Measurements from ENCODE around the gene ANO2.

ANO2 gene

DNA sequence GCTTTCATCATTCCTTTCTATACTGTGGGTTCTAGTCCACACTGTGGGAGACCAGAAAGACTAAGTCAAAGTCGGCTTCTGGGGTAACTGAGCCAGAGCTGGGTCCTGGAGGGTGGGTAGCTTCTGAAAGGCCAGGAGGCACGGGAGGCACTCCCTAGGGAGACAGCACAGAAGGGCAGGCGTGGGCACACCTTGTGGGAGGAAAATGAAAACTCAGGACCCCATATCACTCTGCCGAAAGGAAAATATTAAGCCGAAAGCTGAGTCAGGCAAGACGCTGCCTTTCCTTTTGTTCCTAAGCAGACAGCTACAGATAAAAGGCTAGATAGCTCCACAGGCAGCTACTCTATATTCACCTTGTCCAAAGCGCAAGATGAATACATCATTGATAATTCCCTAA lies 20.7 kb downstream of the ANO2 start:
- TF ChIP-seq, protein P1, sequence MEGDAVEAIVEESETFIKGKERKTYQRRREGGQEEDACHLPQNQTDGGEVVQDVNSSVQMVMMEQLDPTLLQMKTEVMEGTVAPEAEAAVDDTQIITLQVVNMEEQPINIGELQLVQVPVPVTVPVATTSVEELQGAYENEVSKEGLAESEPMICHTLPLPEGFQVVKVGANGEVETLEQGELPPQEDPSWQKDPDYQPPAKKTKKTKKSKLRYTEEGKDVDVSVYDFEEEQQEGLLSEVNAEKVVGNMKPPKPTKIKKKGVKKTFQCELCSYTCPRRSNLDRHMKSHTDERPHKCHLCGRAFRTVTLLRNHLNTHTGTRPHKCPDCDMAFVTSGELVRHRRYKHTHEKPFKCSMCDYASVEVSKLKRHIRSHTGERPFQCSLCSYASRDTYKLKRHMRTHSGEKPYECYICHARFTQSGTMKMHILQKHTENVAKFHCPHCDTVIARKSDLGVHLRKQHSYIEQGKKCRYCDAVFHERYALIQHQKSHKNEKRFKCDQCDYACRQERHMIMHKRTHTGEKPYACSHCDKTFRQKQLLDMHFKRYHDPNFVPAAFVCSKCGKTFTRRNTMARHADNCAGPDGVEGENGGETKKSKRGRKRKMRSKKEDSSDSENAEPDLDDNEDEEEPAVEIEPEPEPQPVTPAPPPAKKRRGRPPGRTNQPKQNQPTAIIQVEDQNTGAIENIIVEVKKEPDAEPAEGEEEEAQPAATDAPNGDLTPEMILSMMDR (conservative IDR thresholded peaks at IDR 0.05; ENCODE audit: low read length) = no peak
- no peak for DNase-seq (ENCODE audit: low read depth)
- H3K4me3 ChIP-seq (ENCODE audit: low read length) = no peak overlapping the region

DNA sequence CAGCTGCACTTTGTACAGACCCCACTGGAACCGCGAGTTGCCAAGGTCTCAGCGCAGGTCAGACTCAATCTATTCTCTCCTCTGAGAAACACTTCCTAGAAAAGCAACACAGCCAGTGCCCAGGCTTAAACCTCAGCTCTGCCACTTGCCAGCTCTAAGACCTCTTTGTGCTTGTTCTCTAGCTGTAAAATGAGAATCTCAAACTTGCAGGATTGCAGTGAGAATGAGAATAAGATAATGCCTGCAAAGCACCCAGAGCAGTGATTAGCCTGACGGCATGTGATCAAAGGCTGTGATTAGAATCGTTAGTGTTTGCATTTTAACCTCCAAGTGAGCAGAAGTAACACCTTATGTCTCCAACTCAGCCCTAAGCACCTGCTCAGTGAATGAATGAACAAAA lies 21.3 kb downstream of the ANO2 start:
- TF ChIP-seq, protein P1 (conservative IDR thresholded peaks at IDR 0.05; ENCODE audit: low read length) = no peak
- no peak for DNase-seq (ENCODE audit: low read depth)
- no peak overlapping the region for H3K4me3 ChIP-seq (ENCODE audit: low read length)

DNA sequence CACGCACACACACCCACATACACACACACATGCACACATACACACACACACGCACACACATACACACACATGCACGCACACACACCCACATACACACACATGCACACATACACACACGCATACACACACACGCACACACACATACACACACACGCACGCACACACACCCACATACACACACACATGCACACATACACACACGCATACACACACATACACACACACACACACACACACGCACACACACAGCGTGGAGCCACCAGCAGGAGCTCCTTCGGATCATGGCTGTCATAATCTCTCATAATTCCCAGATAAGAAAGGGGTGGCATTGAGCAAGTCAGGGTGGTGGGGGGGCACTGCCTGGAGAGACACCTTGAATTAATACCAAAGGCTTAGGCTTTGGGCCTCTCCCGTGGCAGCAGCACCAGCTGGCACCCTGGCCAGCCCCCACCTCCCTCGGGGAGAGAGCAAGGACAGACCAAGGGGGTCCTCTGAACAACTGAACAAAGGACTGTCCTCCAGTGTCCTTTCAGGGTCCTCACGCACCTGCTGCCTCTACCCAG lies 21.9 kb downstream of the ANO2 start:
- TF ChIP-seq, protein P1 (conservative IDR thresholded peaks at IDR 0.05; ENCODE audit: low read length) = no peak
- DNase-seq (ENCODE audit: low read depth) = no peak
- H3K4me3 ChIP-seq (ENCODE audit: low read length) = no peak overlapping the region

DNA sequence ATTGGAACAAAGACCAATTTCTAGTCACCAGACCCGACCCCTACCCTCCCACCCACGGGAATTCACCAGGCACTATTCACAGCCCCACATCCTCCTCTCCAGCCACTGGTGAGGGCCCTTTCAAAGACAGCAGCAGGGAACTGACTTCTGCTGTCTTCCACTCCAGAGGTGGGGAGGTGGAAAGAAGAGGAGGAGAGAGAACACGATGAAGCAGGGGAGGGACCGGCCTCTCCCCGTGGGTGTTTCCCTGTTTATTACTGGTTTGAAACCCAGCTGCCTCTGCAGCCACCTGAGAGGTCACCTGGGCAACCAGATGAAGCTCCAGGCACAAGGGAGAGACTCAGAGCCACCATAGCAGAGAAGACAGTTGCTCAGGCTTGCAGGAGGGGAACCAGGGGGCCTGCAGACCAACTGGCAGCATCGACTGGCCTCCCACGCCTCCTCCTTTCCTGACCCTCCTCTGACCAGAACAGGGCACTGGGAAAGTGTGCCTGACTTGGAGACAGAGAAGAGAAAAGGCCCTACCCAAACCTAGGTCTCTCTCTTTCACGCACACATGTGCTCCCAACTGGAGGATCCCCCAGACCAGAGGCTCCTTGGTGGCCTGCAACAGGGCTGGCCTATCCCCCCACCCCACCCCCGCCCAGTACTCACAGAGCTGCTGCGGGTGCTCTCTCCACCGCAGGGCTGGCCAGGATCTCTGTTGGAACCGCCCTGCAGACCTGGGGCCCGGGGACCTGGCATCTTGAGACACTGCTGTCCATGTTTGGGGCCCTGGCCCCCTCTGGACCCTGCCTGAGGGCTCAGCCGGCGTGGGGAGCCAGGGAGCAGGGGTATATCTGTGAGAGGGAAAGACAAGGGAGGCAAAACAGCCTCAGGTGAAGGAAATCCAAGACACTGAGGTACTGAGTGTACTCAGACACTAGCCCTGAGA lies 22.8 kb downstream of the ANO2 start:
- DNase-seq (ENCODE audit: low read depth) = no peak
- H3K4me3 ChIP-seq (ENCODE audit: low read length) = no peak overlapping the region
- TF ChIP-seq, protein P1 (conservative IDR thresholded peaks at IDR 0.05; ENCODE audit: low read length) = no peak

DNA sequence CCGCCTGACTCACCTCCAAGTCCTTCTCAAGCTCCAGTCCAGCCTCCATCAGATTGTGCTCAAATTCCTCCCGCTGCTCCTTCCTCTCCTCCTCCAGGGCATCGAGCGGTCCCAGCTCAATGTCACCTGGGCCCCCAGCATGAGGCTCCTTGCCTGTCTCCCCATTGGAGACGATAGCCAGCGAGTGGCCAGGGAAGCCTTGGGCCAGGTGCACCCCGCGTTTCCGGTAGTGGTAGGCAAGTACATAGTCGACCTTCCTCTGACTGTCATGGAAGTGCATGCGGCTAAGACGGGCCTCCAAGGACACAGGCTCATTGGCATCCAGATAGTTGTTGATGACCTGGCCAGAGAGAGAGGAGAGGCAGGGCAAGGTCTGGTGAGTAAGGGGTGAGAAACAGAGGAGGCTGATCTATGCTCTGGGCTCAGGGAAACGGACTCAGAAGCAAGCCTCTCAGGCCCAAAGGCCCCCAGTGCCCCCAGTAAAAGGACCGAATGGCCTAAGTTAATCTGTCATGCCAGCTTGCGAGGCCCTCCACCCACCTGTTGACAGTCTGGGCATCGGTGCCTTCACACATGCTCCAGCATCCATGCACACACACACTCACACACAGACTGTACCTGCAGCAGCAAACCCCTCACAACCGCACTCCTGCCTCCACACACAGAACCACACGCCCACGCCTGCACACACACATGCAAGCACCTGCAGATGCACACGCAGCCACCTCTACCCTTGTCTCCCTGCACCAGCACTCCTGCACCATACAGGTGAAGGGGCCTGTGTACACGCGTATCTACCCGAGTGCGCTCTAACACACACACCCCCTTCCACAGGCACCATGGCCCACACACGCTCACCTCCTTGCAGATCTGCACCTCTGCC lies 23.8 kb downstream of the ANO2 start:
- H3K4me3 ChIP-seq (ENCODE audit: low read length) = no peak overlapping the region
- DNase-seq (ENCODE audit: low read depth) = no peak
- TF ChIP-seq, protein P1 (conservative IDR thresholded peaks at IDR 0.05; ENCODE audit: low read length) = no peak

DNA sequence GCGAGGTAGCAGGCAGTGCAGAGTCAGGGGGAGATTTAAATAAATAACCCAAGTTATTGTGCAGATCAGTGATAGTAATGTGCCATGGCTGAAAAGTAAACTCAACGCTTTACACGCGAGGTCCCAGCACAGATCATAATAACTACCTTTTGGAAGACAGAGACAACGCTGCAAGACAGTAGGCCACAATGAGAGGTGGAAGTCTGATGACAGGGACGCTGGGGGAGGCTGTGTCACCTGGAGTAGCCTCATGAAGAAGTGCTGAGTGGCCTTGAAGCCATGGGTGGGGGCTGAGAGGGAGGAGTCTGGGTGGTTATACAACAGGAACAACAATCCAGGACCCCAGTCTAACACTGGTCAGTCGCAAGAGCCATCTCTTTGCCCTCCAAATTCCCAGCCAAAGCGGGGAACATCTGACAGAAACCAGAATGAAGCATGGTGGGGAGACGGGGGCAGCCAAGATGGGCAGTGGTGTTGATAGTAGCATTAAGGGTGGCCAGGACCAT lies 28.2 kb downstream of the ANO2 start:
- DNase-seq (ENCODE audit: low read depth) = no peak
- H3K4me3 ChIP-seq (ENCODE audit: low read length) = no peak overlapping the region
- TF ChIP-seq, protein P1 (conservative IDR thresholded peaks at IDR 0.05; ENCODE audit: low read length) = no peak
